ENCODE data around the gene PKIB. TPM values are rescaled to one million over a fixed set of nuclear protein-coding genes. Genes with fewer than 3 reads are reported as not detected.

The PKIB gene
- total RNA-seq, 4 donors from 2014 or later, result 0.90 to 5.7 (median 2.0) TPM; not detected in 1

DNA sequence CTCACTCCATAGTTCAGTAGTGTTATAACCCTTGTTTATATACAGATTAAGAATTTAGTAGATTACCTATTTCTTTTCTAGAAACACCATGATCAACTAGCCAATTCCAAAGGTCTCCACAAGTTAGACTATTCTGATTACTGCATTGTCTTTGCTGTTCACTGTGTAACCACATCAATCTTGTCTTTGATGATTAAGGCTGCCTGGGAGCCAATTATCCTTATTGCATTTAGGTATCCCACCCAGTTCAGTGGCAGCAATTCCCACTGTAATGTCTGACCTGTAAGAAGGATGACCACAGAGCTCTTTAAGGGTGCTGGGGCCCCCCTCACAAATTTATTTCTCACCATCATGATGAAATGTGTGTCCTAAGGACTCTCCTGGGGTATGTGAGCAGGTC is 40.2 kb downstream of the PKIB start:
- no peak overlapping the region for H3K4me3 ChIP-seq
- no peaks in the 10 kb centered on the region for H3K9me3 ChIP-seq
- TF ChIP-seq, protein P1, sequence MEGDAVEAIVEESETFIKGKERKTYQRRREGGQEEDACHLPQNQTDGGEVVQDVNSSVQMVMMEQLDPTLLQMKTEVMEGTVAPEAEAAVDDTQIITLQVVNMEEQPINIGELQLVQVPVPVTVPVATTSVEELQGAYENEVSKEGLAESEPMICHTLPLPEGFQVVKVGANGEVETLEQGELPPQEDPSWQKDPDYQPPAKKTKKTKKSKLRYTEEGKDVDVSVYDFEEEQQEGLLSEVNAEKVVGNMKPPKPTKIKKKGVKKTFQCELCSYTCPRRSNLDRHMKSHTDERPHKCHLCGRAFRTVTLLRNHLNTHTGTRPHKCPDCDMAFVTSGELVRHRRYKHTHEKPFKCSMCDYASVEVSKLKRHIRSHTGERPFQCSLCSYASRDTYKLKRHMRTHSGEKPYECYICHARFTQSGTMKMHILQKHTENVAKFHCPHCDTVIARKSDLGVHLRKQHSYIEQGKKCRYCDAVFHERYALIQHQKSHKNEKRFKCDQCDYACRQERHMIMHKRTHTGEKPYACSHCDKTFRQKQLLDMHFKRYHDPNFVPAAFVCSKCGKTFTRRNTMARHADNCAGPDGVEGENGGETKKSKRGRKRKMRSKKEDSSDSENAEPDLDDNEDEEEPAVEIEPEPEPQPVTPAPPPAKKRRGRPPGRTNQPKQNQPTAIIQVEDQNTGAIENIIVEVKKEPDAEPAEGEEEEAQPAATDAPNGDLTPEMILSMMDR (IDR thresholded peaks at IDR 0.05), result no peak
- TF ChIP-seq POLR2A (IDR thresholded peaks at IDR 0.05) (no peak), EP300 (IDR thresholded peaks at IDR 0.05) (no peak)
- no peak overlapping the region for H3K27ac ChIP-seq
- no peak for DNase-seq (ENCODE audit: low spot score in 2 of 2)
- H3K36me3 ChIP-seq, result no peaks in the 10 kb centered on the region
- H3K27me3 ChIP-seq, result no peaks in the 10 kb centered on the region
- no peaks in the 10 kb centered on the region for H3K4me1 ChIP-seq

DNA sequence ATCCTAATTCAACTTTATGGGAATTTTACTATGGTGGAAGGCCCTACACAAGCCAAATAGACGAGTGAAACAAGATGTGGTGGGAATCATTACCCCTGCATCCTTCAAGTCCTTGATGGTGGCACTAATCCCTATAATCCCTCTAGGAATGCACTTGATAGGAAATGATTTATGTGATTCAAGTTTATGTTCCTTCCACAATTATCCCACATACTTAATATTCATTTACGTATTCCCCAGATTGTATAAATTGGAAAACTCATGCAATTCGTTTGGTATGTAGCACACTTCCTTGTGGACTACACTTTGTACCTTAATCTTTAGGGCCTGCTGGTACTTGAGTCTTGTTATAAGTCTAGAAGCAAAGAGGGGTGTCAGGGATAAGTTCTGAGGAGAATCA is 40.8 kb downstream of the PKIB start:
- no peak for DNase-seq (ENCODE audit: low spot score in 2 of 2)
- no peak overlapping the region for H3K27ac ChIP-seq
- WGBS, 2 donors, result 80 to 82% methylated on average over 3 of the region's 3 CpGs

DNA sequence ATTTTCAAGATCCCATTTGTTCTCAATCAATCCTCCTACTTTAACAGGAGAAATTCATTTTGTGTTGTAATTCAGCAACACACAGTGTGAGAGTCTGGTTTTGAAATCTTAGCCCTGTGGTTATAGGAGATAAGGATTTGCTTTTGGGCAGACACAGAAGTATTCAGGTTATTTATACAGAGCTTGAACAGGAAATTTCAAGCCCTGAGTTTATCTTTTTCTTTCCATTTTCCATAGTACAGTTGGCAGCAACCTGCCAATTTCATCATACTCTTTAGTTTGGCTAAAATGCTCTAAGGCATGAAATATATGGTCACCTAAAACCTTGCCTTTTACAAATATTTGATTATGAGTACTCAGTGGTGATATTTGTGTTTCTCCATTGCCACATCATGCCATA is 41.4 kb downstream of the PKIB start:
- TF ChIP-seq POLR2A (IDR thresholded peaks at IDR 0.05) (no peak), EP300 (IDR thresholded peaks at IDR 0.05) (no peak)
- TF ChIP-seq, protein P1 (IDR thresholded peaks at IDR 0.05), result no peak

More for the DNA sequence above, 40.8 kb downstream of the PKIB start:
- no peak for TF ChIP-seq EP300 (IDR thresholded peaks at IDR 0.05)
- TF ChIP-seq POLR2A (IDR thresholded peaks at IDR 0.05), result no peak
- TF ChIP-seq, protein P1 (IDR thresholded peaks at IDR 0.05), result no peak
- Histone ChIP-seq H3K27me3 (no peaks in the 10 kb centered on the region), H3K4me1 (no peaks in the 10 kb centered on the region), H3K9me3 (no peaks in the 10 kb centered on the region), H3K36me3 (no peaks in the 10 kb centered on the region), H3K4me3 (no peak overlapping the region)

DNA sequence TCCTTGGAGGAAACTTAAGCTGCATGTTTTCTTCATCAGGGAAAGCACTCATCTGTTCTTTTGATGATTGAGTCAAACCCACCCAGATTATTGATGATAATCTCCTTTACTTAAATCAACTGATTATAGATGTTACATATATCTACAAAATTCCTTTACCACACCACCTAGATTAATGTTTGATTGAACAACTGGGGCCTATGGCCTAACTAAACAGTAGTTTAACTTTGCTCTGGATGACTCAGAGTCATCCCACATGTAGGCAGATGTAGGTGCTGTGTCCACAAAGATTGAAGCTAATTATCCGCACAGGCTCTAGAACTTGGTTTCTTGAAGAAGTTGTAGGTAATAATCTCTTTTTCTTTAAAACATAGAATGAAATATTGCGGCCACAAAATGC is 42.2 kb downstream of the PKIB start:
- H3K27me3 ChIP-seq, result no peaks in the 10 kb centered on the region
- no peaks in the 10 kb centered on the region for H3K9me3 ChIP-seq
- 93% methylated on average over 2 of the region's 2 CpGs for WGBS, 2 donors
- H3K27ac ChIP-seq, result no peak overlapping the region
- H3K4me3 ChIP-seq, result no peak overlapping the region
- TF ChIP-seq POLR2A (IDR thresholded peaks at IDR 0.05) (no peak), EP300 (IDR thresholded peaks at IDR 0.05) (no peak)
- TF ChIP-seq, protein P1 (IDR thresholded peaks at IDR 0.05), result no peak
- no peaks in the 10 kb centered on the region for H3K36me3 ChIP-seq
- no peaks in the 10 kb centered on the region for H3K4me1 ChIP-seq
- no peak for DNase-seq (ENCODE audit: low spot score in 2 of 2)

More for the DNA sequence above, 41.4 kb downstream of the PKIB start:
- H3K9me3 ChIP-seq, result no peaks in the 10 kb centered on the region
- no peak for DNase-seq (ENCODE audit: low spot score in 2 of 2)
- H3K27ac ChIP-seq, result no peak overlapping the region
- no peak overlapping the region for H3K4me3 ChIP-seq
- no peaks in the 10 kb centered on the region for H3K36me3 ChIP-seq
- H3K27me3 ChIP-seq, result no peaks in the 10 kb centered on the region
- H3K4me1 ChIP-seq, result no peaks in the 10 kb centered on the region

DNA sequence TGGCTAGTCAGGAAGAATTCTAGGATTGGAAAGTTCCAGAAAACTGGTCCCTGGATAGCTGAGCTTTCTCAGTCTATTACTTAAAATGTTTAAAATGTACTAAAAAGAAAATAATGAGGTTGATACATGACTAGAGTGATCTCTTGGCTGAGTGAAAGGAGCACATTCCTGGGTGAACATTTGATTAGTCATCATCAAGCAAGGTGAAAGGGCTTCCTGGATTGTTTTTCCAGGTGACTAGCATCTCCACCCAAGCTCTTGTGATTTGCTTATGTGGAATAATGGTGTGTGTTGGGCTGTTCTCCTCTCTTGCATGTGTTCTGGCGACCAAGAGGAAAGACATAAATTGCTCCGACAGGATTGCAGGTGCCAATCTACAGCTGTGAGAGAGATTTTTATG is 42.9 kb downstream of the PKIB start:
- TF ChIP-seq POLR2A (IDR thresholded peaks at IDR 0.05), result no peak
- TF ChIP-seq, protein P1 (IDR thresholded peaks at IDR 0.05), result no peak
- TF ChIP-seq EP300 (IDR thresholded peaks at IDR 0.05), result no peak
- 56% methylated on average over 2 of the region's 2 CpGs for WGBS, 2 donors
- DNase-seq (ENCODE audit: low spot score in 2 of 2), result no peak

More for the DNA sequence above, 42.9 kb downstream of the PKIB start:
- H3K9me3 ChIP-seq, result no peaks in the 10 kb centered on the region
- no peaks in the 10 kb centered on the region for H3K4me1 ChIP-seq
- H3K4me3 ChIP-seq, result no peak overlapping the region
- H3K27me3 ChIP-seq, result no peaks in the 10 kb centered on the region
- H3K36me3 ChIP-seq, result no peaks in the 10 kb centered on the region
- no peak overlapping the region for H3K27ac ChIP-seq
